SIG-M5 treated with dmso at 0.1 percent for 504 hours (cell line): ENCODE results near the gene PTPRD.

Source experiments
- DNase-seq: peaks from one replicate; lab custom pipeline; 2025; ENCODE audit not compliant: unreplicated experiment; lab: John Stamatoyannopoulos, UW

Gene PTPRD

GRCh38 chr9:8567963-8568579 lies 2044.7 kb downstream of the PTPRD start:
- no peak for DNase-seq

DNA sequence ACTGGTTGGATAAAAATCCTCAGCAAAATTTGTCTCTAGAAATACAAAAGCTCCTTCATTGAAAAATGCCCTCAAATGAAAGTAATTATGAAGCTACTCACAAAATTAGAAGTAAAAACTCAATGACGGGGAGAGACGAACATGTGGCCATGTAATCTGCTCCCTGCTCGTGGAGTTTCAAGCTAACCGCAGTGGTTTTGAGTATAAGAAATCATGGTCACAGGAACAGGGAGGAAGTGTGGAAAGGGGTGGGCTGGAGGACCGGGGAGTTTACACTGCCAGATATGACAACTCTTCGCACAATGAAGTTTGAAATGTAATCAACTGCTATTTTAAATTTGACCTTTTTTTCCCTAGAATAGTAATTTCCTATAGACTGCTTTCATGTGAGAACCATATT lies 2047.8 kb downstream of the PTPRD start:
- no peak for DNase-seq

DNA sequence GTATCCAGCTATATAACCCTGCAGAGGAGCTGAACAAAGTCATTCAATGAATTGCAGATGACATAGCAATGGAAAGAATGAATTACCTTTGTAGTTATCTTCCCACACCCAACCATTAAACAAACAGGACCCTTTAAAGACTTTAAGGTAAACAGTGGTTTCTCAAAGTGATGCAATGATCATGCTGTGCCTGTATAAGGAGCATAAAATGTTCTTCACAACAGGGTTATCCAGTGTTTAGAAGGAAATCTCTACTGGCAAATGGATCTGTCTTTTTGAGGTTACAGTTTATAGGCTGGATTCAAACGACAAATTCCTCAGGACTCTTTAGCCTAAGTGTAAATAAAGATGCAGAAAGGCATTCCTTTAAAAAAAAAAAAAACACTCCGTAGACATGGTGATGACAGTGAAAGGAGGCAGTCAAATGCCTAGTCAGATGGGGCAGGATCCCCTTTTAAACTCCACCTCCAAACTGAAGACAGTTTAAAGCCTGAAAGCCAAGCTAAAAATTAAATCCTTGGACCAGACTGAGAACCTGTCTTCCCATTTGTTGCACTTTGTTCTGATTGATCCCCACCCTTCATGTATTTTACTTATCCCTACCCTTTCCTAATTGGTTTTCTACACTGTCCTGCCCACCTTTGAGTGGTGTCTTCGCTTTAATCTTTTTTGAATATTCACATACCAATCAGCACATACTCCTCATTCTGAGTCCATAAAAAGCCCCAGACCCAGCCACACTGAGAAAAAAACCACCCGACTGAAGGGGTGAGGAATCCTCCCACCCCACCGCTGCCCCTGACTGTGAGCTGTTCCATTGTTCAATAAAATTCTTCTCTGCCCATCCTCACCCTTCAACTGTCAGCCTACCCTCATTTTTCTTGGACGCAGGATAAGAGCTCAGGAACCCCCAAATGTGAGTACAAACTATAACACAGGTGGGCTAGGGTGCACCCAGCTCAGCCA lies 2052.0 kb downstream of the PTPRD start:
- no peak for DNase-seq

DNA sequence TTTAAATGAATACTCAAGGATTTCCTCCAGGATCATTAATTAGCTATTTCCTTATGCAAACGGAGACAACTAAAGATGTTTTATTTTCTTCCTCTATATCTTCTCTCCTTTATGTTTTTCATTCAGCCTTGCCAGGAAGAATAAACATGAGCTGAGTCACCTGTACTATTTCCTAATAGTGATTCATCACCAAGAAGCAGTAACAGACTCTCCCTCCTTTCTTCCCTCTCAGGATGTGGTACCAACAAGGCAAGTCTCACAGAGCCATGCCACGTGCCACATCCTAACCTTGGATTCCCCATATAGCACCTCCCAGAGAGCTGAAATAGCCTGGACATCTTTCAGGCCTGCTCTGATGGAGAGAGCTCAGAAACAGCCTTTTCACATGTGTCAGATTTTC lies 2054.6 kb downstream of the PTPRD start:
- DNase-seq, result no peak

DNA sequence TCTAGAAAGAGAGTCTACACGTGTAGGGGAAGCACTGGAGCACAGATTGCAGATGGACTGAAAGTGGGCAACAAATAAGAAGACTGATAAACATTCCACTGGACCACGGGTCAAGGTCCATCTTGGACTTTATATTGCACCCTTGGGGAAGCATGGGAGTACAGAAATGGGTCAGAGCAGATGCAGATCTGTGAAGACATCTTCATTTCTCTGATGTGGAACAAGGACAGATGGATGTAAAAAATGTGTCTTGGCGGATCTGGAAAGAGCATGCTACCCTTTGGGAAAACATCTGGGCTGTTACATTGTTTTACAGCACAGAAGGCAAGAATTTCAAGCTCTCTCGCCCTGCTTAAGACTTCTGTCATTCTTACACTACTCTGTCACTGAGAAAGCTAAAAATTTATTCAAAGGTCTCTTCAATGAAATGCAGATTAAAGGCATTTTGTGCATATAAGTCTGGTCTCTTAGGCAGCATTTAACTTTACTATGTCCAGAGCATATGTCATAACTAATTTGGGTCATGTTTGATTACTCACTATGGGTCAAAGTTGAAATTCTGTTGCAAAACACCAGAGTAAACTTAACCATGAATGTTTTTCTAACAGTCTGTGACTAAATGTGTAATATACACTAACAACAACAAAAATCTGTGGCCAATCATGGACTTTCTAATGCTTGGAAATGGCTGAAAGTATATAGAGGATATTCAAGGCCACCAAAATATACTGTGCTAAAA lies 2056.9 kb downstream of the PTPRD start:
- DNase-seq, result no peak

DNA sequence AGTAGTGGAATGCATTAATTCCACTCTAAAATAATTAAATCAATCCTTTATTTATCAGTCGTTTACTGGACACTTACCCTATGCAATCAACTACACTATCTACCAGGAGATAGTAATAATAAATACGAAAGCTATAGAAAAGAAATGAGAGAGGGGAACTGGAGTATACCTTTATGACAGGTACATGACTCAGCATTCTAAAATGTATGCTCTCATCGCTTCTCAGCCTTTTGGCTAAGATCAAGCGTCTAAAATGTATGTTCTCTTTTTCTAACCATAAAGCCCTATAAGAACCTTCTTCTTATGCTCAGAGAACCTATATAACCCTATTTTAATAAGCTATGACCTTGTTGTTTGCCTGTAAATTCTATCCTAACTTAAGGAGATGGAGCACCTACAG lies 2059.4 kb downstream of the PTPRD start:
- DNase-seq, result no peak

DNA sequence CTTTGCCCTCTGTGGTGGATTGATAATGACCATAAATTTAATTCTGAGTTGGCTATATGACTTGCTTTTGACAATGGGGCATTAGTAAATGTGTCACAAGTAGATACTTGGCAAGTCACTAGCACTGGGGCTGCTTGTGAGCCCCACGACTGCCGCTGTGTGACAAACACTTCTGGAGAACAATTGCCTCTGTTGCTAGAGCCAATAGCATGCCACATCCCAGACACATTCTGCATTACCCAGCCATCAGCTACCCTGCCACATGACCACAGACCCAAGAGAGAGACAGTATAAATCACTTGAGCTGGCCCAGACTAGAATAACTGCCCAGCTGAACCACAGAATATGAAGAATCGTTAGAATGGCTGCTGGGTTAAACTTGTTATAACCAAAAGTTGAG lies 2060.1 kb downstream of the PTPRD start:
- DNase-seq, result no peak

GRCh38 chr9:8549214-8549613 lies 2063.6 kb downstream of the PTPRD start:
- no peak for DNase-seq

DNA sequence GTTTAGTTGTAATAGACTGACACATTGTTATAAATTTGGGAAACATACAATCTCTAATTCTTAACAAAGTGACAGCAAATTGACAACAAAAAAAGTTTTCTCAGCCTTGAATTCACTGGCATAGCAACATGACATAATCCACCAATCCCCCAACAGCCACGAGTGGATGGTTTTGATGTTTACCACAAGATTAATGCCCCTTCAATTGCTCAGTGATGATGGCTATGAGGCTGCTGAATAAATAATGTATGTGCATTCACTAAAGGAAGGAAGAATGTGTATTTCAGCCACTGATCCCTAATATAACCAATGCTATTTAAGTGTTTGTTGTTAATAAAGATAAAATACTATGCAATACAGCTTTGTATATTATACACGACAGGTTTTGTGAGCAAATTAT lies 2069.6 kb downstream of the PTPRD start:
- no peak for DNase-seq

DNA sequence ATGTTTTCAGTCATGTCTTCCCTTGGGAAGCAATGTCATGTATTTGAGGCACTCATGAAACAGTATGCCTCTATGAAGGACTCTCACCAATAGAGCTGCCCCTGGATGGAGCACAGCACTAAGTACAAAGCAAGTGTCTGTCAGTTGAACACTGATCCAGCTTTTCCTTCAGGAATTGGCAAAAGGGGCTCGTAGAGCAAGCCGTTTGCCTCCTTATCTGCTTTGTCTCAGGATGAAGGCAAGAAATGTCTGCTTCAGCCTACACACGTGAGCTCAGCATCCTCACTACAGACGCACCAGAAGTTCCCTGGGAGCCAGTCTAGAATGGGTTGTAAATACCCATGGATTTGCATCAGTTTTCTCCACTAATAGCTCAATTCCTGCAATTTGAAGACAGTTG lies 2070.3 kb downstream of the PTPRD start:
- DNase-seq, result no peak

GRCh38 chr9:8539681-8540197 lies 2073.1 kb downstream of the PTPRD start:
- no peak for DNase-seq

DNA sequence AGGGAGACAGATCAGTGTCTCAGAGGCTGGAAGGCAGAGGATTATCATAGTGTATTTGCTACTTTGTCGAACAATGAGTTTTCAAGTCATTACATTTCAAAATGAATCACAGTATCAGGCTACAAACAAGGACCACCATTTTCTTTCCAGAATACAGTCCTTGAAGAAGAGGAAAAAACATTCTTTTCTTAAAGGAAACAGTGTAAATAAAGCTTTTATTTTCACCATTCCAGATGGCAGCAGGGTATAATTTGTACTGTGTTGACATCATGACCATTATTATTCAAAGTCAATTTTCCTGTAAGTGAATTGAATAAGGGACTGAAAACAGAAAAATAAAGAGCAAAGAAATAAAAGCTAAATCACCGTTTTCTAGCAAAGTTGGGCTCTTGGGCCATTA lies 2076.0 kb downstream of the PTPRD start:
- no peak for DNase-seq

- no peak for DNase-seq
Measured at GRCh38 chr9:8534828-8535227, 2078.0 kb downstream of the PTPRD start.

- no peak for DNase-seq
Measured at GRCh38 chr9:8533681-8534080, 2079.1 kb downstream of the PTPRD start.

- DNase-seq, result no peak
Measured at GRCh38 chr9:8531826-8532415, 2080.9 kb downstream of the PTPRD start.

DNA sequence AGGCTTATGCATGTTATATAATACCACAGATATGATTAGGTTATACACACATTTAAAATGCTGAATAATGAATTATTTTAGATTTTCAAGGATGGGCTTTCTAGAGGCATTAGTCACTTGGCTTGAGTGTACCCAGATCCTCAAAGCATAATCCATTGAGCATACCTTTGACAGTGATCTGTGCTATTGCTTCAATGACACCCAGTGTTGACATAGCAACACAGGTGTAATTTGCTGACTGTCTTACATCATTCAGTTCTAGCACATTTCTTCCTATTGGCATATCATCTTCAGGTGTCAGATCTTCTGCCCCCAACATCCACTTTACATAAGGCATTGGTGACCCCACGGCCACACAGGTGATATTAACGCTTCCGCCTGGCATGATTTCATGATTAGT lies 2091.7 kb downstream of the PTPRD start:
- DNase-seq, result no peak

GRCh38 chr9:8515748-8516147 lies 2097.1 kb downstream of the PTPRD start:
- no peak for DNase-seq

DNA sequence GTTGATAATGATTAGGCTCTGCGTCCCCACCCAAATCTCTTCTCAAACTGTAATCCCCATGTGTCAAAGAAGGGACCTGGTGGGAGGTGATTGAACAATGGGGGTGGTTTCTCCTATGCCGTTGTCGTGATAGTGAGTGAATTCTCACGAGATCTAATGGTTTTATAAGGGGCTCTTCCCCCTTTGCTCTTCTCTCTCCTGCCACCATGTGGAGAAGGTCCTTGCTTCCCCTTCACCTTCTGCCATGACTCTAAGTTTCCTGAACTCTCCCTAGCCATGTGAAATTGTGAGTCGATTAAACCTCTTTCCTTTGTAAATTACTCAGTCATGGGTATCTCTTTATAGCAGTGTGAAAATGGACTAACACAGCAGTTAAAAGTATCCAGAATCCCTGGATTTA lies 2098.0 kb downstream of the PTPRD start:
- no peak for DNase-seq

DNA sequence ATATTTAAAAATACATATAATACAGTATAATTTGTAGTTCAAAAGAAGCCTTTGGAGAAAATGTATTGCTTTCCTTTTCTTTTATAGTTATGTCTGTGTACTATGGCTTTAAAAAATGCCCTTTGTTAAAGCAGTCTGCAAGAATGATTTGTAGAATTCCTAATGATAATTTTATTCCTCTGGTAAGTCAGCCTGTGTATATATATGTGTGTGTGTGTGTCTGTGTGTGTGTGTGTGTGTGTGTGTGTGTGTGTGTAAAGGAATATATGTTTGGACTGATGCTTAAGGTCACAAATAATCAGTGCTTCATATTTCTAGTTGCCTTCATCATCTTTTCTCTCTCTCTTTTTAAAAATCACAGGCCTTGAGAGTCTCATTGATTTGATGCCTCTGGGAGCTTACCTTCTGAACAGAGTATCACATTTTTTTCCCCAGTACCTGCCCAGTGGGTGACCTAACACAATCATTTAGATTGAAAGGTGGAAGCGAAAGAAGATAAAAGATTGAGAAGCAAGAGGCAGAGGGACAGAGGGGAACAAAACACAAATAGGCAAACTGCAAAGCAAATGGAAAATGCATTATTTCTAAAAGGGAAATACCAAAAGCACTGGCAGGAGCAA lies 2104.0 kb downstream of the PTPRD start:
- no peak for DNase-seq

- no peak for DNase-seq
Measured at GRCh38 chr9:8494571-8494970, 2118.2 kb downstream of the PTPRD start.

- DNase-seq, result no peak
Measured at GRCh38 chr9:8492679-8493078, 2120.1 kb downstream of the PTPRD start.
